GM12878 (cell line): ENCODE data around the gene LFNG. TPM values are rescaled to one million over a fixed set of nuclear protein-coding genes. Genes with fewer than 3 reads are reported as not detected.

Experiments used
- ATAC-seq: fragments of 200-7000 bp; cut with Tn5 transposase; 3 replicates; pipeline ENCODE4 v1.9.1; 2020; ENCODE audit warnings: mild to moderate bottlenecking, moderate library complexity
- BruUV-seq: library from RNA; stranded (reverse); fragments of 400-500 nt; replicated peaks from 2 replicates; lab custom pipeline; 2021; lab: Mats Ljungman, UMichigan
- CTCF ChIA-PET: fragments of 300-600 bp; sonication (Branson Sonifier 250); formaldehyde crosslinking; extraction: SDS; loops from one replicate; lab custom pipeline; 2021; ENCODE audit warnings: inconsistent platforms; lab: Yijun Ruan, JAX
- POLR2A ChIA-PET: fragments of 350-600 bp; formaldehyde crosslinking; extraction: SDS; loops from one replicate; lab custom pipeline; 2021; ENCODE audit warnings: inconsistent platforms; lab: Charles Lee
- RAD21 ChIA-PET: fragments of 300-600 bp; sonication (Branson Sonifier 250); formaldehyde crosslinking; loops from one replicate; lab custom pipeline; 2023; ENCODE audit warnings: antibody characterized with exemption; ENCODE audit not compliant: unreplicated experiment; lab: Charles Lee
- SMC1A ChIA-PET: fragments of 300-600 bp; sonication (Branson Sonifier 250); formaldehyde crosslinking; loops from one replicate; lab custom pipeline; 2023; ENCODE audit not compliant: unreplicated experiment, uncharacterized antibody; lab: Charles Lee
- DNase-seq: peaks from one replicate; pipeline ENCODE4 v3.0.0-alpha.2; 2011; ENCODE audit warnings: low read depth, low spot score
- FAIRE-seq: peaks from 3 replicates; lab custom pipeline; 2011; peaks lifted over from hg19 to GRCh38; lab: Jason Lieb, UNC
- H2AFZ ChIP-seq: 2 replicates; pipeline ENCODE4 v1.6.0; 2011; ENCODE audit warnings: low read depth, low read length, control low read depth; ENCODE audit not compliant: control insufficient read depth
- H3K27ac ChIP-seq: 2 replicates; pipeline ENCODE4 v1.5.1; 2011; ENCODE audit warnings: control low read depth; ENCODE audit not compliant: control insufficient read depth, insufficient read depth
- H3K27me3 ChIP-seq, 2 experiments: replicated peaks in 1 of 2; 2 replicates each; pipeline versions ENCODE4 v1.6.0 to v1.6.1; 2011; ENCODE audit warnings: low read length in 1 of 2; ENCODE audit not compliant: control insufficient read depth in 2 of 2, insufficient read depth in 2 of 2
- H3K36me3 ChIP-seq, 2 experiments: 2 replicates each; pipeline ENCODE4 v1.5.1; 2011; ENCODE audit warnings: low read length in 1 of 2; ENCODE audit not compliant: control insufficient read depth in 2 of 2, insufficient read depth in 2 of 2
- H3K4me1 ChIP-seq: 2 replicates; pipeline ENCODE4 v1.6.1; 2011; ENCODE audit warnings: mild to moderate bottlenecking, low read length, moderate library complexity, mixed read lengths; ENCODE audit not compliant: control insufficient read depth, insufficient read depth
- H3K4me2 ChIP-seq: 2 replicates; pipeline ENCODE4 v1.6.0; 2011; ENCODE audit warnings: control low read depth; ENCODE audit not compliant: control insufficient read depth, insufficient read depth
- H3K4me3 ChIP-seq: fragments of 200-600 bp; sonication (generic); 2 replicates; pipeline ENCODE4 v1.5.1; 2016
- H3K79me2 ChIP-seq: 2 replicates; pipeline ENCODE4 v1.6.0; 2011; ENCODE audit warnings: low read length; ENCODE audit not compliant: control insufficient read depth, insufficient read depth
- H3K9ac ChIP-seq: 2 replicates; pipeline ENCODE4 v1.8.0; 2011; ENCODE audit warnings: low read length, control low read depth, mixed read lengths; ENCODE audit not compliant: control insufficient read depth, insufficient read depth
- H3K9me3 ChIP-seq: replicated peaks from 3 replicates; pipeline ENCODE4 v1.5.1; 2011; ENCODE audit warnings: mild to moderate bottlenecking, low read length; ENCODE audit not compliant: control insufficient read depth, insufficient read depth
- H4K20me1 ChIP-seq: 2 replicates; pipeline ENCODE4 v1.6.0; 2011; ENCODE audit not compliant: control insufficient read depth, insufficient read depth
- ATF7 ChIP-seq: fragments of 450-650 bp; IDR thresholded peaks from 2 replicates; pipeline ENCODE4 v1.6.1; 2016; ENCODE audit warnings: low read depth, mild to moderate bottlenecking
- BCL3 ChIP-seq: IDR thresholded peaks from 2 replicates; pipeline ENCODE4 v1.6.1; 2011; ENCODE audit warnings: borderline replicate concordance, low read depth, mild to moderate bottlenecking, moderate library complexity, low read length; ENCODE audit not compliant: insufficient read depth, poor library complexity, severe bottlenecking
- BMI1 ChIP-seq: fragments of 450-650 bp; IDR thresholded peaks from 2 replicates; pipeline ENCODE4 v1.6.1; 2016; ENCODE audit warnings: mild to moderate bottlenecking, moderate library complexity, borderline replicate concordance
- CBFB ChIP-seq: IDR thresholded peaks from 2 replicates; pipeline ENCODE4 v1.6.1; 2016; ENCODE audit warnings: antibody characterized with exemption, low read depth
- CHD2 ChIP-seq: IDR thresholded peaks from 2 replicates; pipeline ENCODE4 v1.6.1; 2011; ENCODE audit warnings: low read depth, low read length, improper control_type of control experiment, borderline replicate concordance
- EED ChIP-seq: sonication (generic); IDR thresholded peaks from 2 replicates; pipeline ENCODE4 v1.6.1; 2016; ENCODE audit warnings: antibody characterized with exemption, low read depth
- HDAC6 ChIP-seq: fragments of 200-600 bp; sonication (generic); IDR thresholded peaks from one replicate; pipeline ENCODE4 v1.8.0; 2017; ENCODE audit warnings: antibody characterized with exemption; ENCODE audit not compliant: unreplicated experiment
- IKZF1 ChIP-seq: fragments of 450-650 bp; conservative IDR thresholded peaks from 2 replicates; pipeline ENCODE4 v1.6.1; 2017; ENCODE audit warnings: antibody characterized with exemption, mild to moderate bottlenecking
- JUND ChIP-seq: IDR thresholded peaks from 2 replicates; pipeline ENCODE4 v1.6.1; 2012; ENCODE audit warnings: low read depth, mild to moderate bottlenecking, low read length, improper control_type of control experiment, moderate library complexity
- KDM1A ChIP-seq: fragments of 200-600 bp; sonication (generic); IDR thresholded peaks from 2 replicates; pipeline ENCODE4 v1.6.1; 2016; ENCODE audit warnings: borderline replicate concordance
- NFYA ChIP-seq: IDR thresholded peaks from 2 replicates; pipeline ENCODE4 v1.6.1; 2011; ENCODE audit warnings: low read depth, mild to moderate bottlenecking, low read length, improper control_type of control experiment, borderline replicate concordance
- NKRF ChIP-seq: fragments of 450-650 bp; conservative IDR thresholded peaks from 2 replicates; pipeline ENCODE4 v1.6.1; 2017; ENCODE audit warnings: mild to moderate bottlenecking, moderate library complexity
- RAD21 ChIP-seq: IDR thresholded peaks from 2 replicates; pipeline ENCODE4 v1.6.1; 2011; ENCODE audit warnings: mild to moderate bottlenecking, low read depth, low read length, moderate library complexity; ENCODE audit not compliant: insufficient read depth
- SREBF2 ChIP-seq: IDR thresholded peaks from 2 replicates; pipeline ENCODE4 v1.6.1; 2012; ENCODE audit warnings: mild to moderate bottlenecking, low read length
- SUPT20H ChIP-seq: IDR thresholded peaks from 2 replicates; pipeline ENCODE4 v1.6.1; 2011; ENCODE audit warnings: low read depth, mild to moderate bottlenecking, low read length, moderate library complexity, borderline replicate concordance; ENCODE audit not compliant: control insufficient read depth
- TAF1 ChIP-seq: IDR thresholded peaks from 2 replicates; pipeline ENCODE4 v1.6.1; 2011; ENCODE audit warnings: mild to moderate bottlenecking, low read depth, low read length, borderline replicate concordance
- YBX1 ChIP-seq: fragments of 450-650 bp; IDR thresholded peaks from 2 replicates; pipeline ENCODE4 v1.6.1; 2016; ENCODE audit warnings: antibody characterized with exemption
- ZBTB11 ChIP-seq: fragments of 450-650 bp; formaldehyde crosslinking; IDR thresholded peaks from 2 replicates; pipeline ENCODE4 v1.5.0; 2022; ENCODE audit warnings: mild to moderate bottlenecking, missing genetic modification characterization
- ZNF207 ChIP-seq: fragments of 450-650 bp; IDR thresholded peaks from 2 replicates; pipeline ENCODE4 v1.6.1; 2014; ENCODE audit warnings: antibody characterized with exemption, mild to moderate bottlenecking, borderline replicate concordance
- ZZZ3 ChIP-seq: IDR thresholded peaks from 2 replicates; pipeline ENCODE4 v1.6.1; 2011; ENCODE audit warnings: low read depth; ENCODE audit not compliant: control insufficient read depth, insufficient read length
- WGBS: methylation state at CpG from one replicate; pipeline ENCODE4 v1.1.6; 2016; ENCODE audit warnings: low lambda C conversion rate; ENCODE audit not compliant: insufficient replicate concordance, insufficient coverage; ENCODE audit errors: missing lambda C conversion rate; 5-methylcytosine and 5-hydroxymethylcytosine counted together
- in situ Hi-C: fragments of 300-500 bp; cut with MboI; formaldehyde crosslinking; loops from 9 replicates; pipeline ENCODE4 v1.14.3; 2018; ENCODE audit warnings: mixed read lengths
- intact Hi-C: fragments of 100-400 bp; cut with micrococcal nuclease; formaldehyde crosslinking; loops from one replicate; pipeline ENCODE4 v1.14.2; 2022; ENCODE audit not compliant: unreplicated experiment
- polyA plus RNA-seq, 11 experiments: library from polyadenylated mRNA; depleted of rRNA in 4 of 11; unstranded in 6 of 11; stranded (reverse) in 5 of 11; fragments of >200 nt; fragmentation: Nextera tagmentation in 4 of 11; fragmentation: Illumina TruSeq in 1 of 11; extraction: Ambion mirVana in 4 of 11; extraction: Trizol in 1 of 11; gene quantifications; 1 replicate in 1 of 11; 2 replicates in 10 of 11; pipeline versions ENCODE4 v1.2.1 to v1.2.3, GENCODE V29; 2011 to 2016; ENCODE audit warnings: inconsistent platforms in 2 of 11, missing spikeins in 2 of 11, low read depth in 1 of 11
- total RNA-seq, 4 experiments: library from RNA; depleted of rRNA in 3 of 4; stranded (reverse); fragments of >200 nt in 3 of 4; fragmentation: Illumina TruSeq in 1 of 4; extraction: Trizol in 1 of 4; gene quantifications; 2 replicates each; pipeline versions ENCODE4 v1.2.1 to v1.2.3, GENCODE V29; 2013 to 2021

LFNG gene
- total and polyA plus RNA-seq, 10 of the 15 experiments (the other 5 are each of a cell fraction or from before 2014, with no cell fraction given) = 0.09 to 0.68 (median 0.33) TPM; not detected in 2

- no peak overlapping the region for H2AFZ ChIP-seq
- ChIA-PET CTCF (interaction anchor here (0.6 kb wide), 1 partner anchor 33 kb away, joined by 3 read pairs; no protein-coding TSS in a partner anchor), POLR2A (no interaction called here), RAD21 (no interaction called here), SMC1A (no interaction called here)
- H3K4me3 ChIP-seq = no peak overlapping the region
- no peaks in the 10 kb centered on the region for H4K20me1 ChIP-seq
- no peak overlapping the region for H3K9ac ChIP-seq
- FAIRE-seq = no peak
- DNase-seq = no peak
- no TSS peak for BruUV-seq
- no peaks in the 10 kb centered on the region for H3K9me3 ChIP-seq
- intact Hi-C loops = no loop called here
- H3K36me3 ChIP-seq = no peaks in the 10 kb centered on the region
- H3K27me3 ChIP-seq = peaks cover 0 to 1% of the 10 kb centered on the region in 2 experiments; a peak in 1 of 4 replicates
- H3K4me2 ChIP-seq = no peak overlapping the region
- no peaks in the 10 kb centered on the region for H3K79me2 ChIP-seq
- no peak overlapping the region for H3K27ac ChIP-seq
- no peak for ATAC-seq
- no peak for TF ChIP-seq RAD21
- no peak for TF ChIP-seq SREBF2
- no peak for TF ChIP-seq KDM1A
- TF ChIP-seq NFYA = no peak
- TF ChIP-seq ZBTB11 (CRISPR knock-in tag) = no peak
- TF ChIP-seq BMI1 = no peak
- TF ChIP-seq YBX1 = no peak
- no peak for TF ChIP-seq ATF7
- TF ChIP-seq EED = no peak
- TF ChIP-seq HDAC6 = no peak
- no peak for TF ChIP-seq NKRF
- no peak for TF ChIP-seq BCL3
- no peak for TF ChIP-seq ZZZ3
- no peak for TF ChIP-seq TAF1
- TF ChIP-seq CHD2 = no peak
- TF ChIP-seq SUPT20H = no peak
- no peak for TF ChIP-seq ZNF207
- no peak for TF ChIP-seq JUND
- TF ChIP-seq IKZF1 = no peak
- TF ChIP-seq CBFB = no peak
- H3K4me1 ChIP-seq = no peaks in the 10 kb centered on the region
- in situ Hi-C loops = no loop called here
- WGBS = 31% methylated on average over 5 of the region's 13 CpGs
Observed at GRCh38 chr7:2502647-2502966, 17.0 kb upstream of the LFNG start.
